ENCODE results near the gene HOXB9. TPM values are rescaled to one million over a fixed set of nuclear protein-coding genes. Genes with fewer than 3 reads are reported as not detected.

The HOXB9 gene
- total RNA-seq, 6 donors from 2014 or later, result 0.20 to 0.30 (median 0.29) TPM; not detected in 3

- no peaks in the 10 kb centered on the region for H3K36me3 ChIP-seq
- ATAC-seq (ENCODE audit: low FRiP score in 2 of 2) (peak in 1 of 2 donors; percentile 55), DNase-seq (peak in 1 of 2 donors; percentile 87)
- 4 to 5% methylated on average over 60 to 63 of the region's 67 CpGs for WGBS, 2 donors
- H3K4me3 ChIP-seq, result peak overlapping the region in 3 of 4 donors; percentile 28 to 62 (median 53)
- no peaks in the 10 kb centered on the region for H3K9me3 ChIP-seq
- peaks cover 4 to 89% (median 65%) of the 10 kb centered on the region in 4 donors for H3K27me3 ChIP-seq
- peaks cover 18 to 57% (median 38%) of the 10 kb centered on the region in 4 donors for H3K4me1 ChIP-seq
- no peak for TF ChIP-seq POLR2AphosphoS5 (IDR thresholded peaks at IDR 0.05)
- no peak for TF ChIP-seq EP300 (IDR thresholded peaks at IDR 0.05)
- TF ChIP-seq POLR2A (IDR thresholded peaks at IDR 0.05), result no peak
- peak in 3 of 6 experiments; percentile 17 to 25 (median 24) for TF ChIP-seq CTCF (IDR thresholded peaks at IDR 0.05)
- no peak overlapping the region for H3K27ac ChIP-seq
Observed at GRCh38 chr17:48612854-48613691, 13.1 kb downstream of the HOXB9 start.

- Histone ChIP-seq H3K4me1 (peaks cover 18 to 50% (median 38%) of the 10 kb centered on the region in 4 donors), H3K27me3 (peaks cover 4 to 87% (median 61%) of the 10 kb centered on the region in 4 donors), H3K4me3 (peak overlapping the region in 3 of 4 donors; percentile 28 to 62 (median 53)), H3K9me3 (no peaks in the 10 kb centered on the region), H3K36me3 (no peaks in the 10 kb centered on the region), H3K27ac (no peak overlapping the region)
- DNase-seq, result no peak
- WGBS, 2 donors, result 2 to 7% methylated on average over 15 of the region's 15 CpGs
- TF ChIP-seq POLR2AphosphoS5 (IDR thresholded peaks at IDR 0.05) (no peak), CTCF (IDR thresholded peaks at IDR 0.05) (no peak), EP300 (IDR thresholded peaks at IDR 0.05) (no peak), POLR2A (IDR thresholded peaks at IDR 0.05) (no peak)
- no peak for ATAC-seq (ENCODE audit: low FRiP score in 2 of 2)
Observed at GRCh38 chr17:48612456-48612853, 13.7 kb downstream of the HOXB9 start.

GRCh38 chr17:48611681-48612455, 14.3 kb downstream of the HOXB9 start:
- Histone ChIP-seq H3K36me3 (no peaks in the 10 kb centered on the region), H3K4me1 (peaks cover 18 to 50% (median 38%) of the 10 kb centered on the region in 4 donors), H3K27ac (peak overlapping the region in 1 of 4 donors; percentile 68), H3K4me3 (peak overlapping the region in 3 of 4 donors; percentile 44 to 62 (median 53)), H3K9me3 (no peaks in the 10 kb centered on the region), H3K27me3 (peaks cover 4 to 87% (median 60%) of the 10 kb centered on the region in 4 donors)
- ATAC-seq (ENCODE audit: low FRiP score in 2 of 2) (no peak), DNase-seq (peak in 1 of 2 donors; percentile 60)
- TF ChIP-seq POLR2AphosphoS5 (IDR thresholded peaks at IDR 0.05) (no peak), CTCF (IDR thresholded peaks at IDR 0.05) (no peak), POLR2A (IDR thresholded peaks at IDR 0.05) (no peak), EP300 (IDR thresholded peaks at IDR 0.05) (no peak)
- whole genome bisulfite sequencing, 2 donors, result 11 to 20% methylated on average over 22 to 36 of the region's 36 CpGs

GRCh38 chr17:48611213-48611612, 14.9 kb downstream of the HOXB9 start:
- peak in 1 of 2 donors; percentile 25 for ATAC-seq (ENCODE audit: low FRiP score in 2 of 2)

More at GRCh38 chr17:48611213-48611612, 14.9 kb downstream of the HOXB9 start:
- peaks cover 18 to 50% (median 38%) of the 10 kb centered on the region in 4 donors for H3K4me1 ChIP-seq
- H3K36me3 ChIP-seq, result no peaks in the 10 kb centered on the region
- no peak for DNase-seq
- H3K4me3 ChIP-seq, result peak overlapping the region; percentile 44 to 62 (median 50)
- peaks cover 4 to 85% (median 55%) of the 10 kb centered on the region in 4 donors for H3K27me3 ChIP-seq
- WGBS, 2 donors, result 3% methylated on average over 20 to 22 of the region's 22 CpGs
- no peaks in the 10 kb centered on the region for H3K9me3 ChIP-seq
- H3K27ac ChIP-seq, result peak overlapping the region in 3 of 4 donors; percentile 68 to 72 (median 69)
- TF ChIP-seq CTCF (IDR thresholded peaks at IDR 0.05) (no peak), EP300 (IDR thresholded peaks at IDR 0.05) (no peak), POLR2AphosphoS5 (IDR thresholded peaks at IDR 0.05) (no peak), POLR2A (IDR thresholded peaks at IDR 0.05) (no peak)
